ENCODE measurements around the gene WNT2.

DNA sequence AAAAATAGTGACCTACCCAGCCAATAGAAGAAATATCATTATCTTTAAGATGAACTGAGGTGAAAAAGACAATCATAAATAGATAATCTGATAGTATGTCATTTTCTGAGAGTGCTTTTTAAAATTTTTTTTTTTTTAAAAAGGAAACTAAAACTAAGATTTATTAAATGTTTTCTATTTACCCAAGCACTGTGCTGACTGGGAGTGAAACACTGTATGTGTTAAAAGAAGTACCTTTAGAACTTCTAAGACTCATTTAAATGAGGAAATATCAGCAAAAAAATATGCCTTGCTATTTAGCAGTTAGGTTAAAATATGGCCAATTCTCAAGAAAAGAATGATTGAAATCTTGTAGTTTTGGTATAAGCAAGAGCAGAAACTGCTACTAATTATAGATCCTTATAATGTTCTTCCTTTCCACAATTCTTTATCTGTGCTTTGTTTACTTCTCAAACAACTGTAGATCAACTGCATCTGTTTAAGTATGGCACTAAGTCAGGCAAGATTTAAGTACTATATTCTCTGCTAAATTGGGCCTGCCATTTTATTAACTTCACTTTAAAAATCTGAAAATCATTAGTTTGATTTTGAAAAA is 39.5 kb upstream of the WNT2 start:
- TF ChIP-seq CTCF (conservative IDR thresholded peaks at IDR 0.05) = no peak
- TF ChIP-seq EZH2 (IDR thresholded peaks at IDR 0.05; ENCODE audit: low read depth) = no peak
